Psoas muscle (tissue), 8 donors: ENCODE measurements around the gene FAM228A. TPM values are rescaled to one million over a fixed set of nuclear protein-coding genes. Genes with fewer than 3 reads are reported as not detected.

Source experiments
- ATAC-seq, 4 donors: fragments of 200-7000 bp; cut with Tn5 transposase; one replicate each; pipeline ENCODE4 v1.9.1; 2020; ENCODE audit warnings: moderate library complexity in 3 of 4, mild to moderate bottlenecking in 2 of 4
- DNase-seq, 2 donors: peaks; one replicate each; pipeline ENCODE4 v3.0.0-alpha.2; 2020
- H3K27ac ChIP-seq: fragments of 200-600 bp; one replicate; pipeline ENCODE4 v1.8.0; 2022
- H3K27me3 ChIP-seq, 3 donors: fragments of 200-600 bp in 1 of 3; one replicate each; pipeline versions ENCODE4 v1.6.1 to v1.8.0; 2013 to 2022; ENCODE audit warnings: low read length in 2 of 3, mild to moderate bottlenecking in 2 of 3, moderate library complexity in 1 of 3; ENCODE audit not compliant: insufficient read depth in 3 of 3
- H3K36me3 ChIP-seq, 2 donors: fragments of 200-600 bp in 1 of 2; one replicate each; pipeline versions ENCODE4 v1.6.1 to v1.8.0; 2013 to 2022; ENCODE audit warnings: low read depth in 1 of 2, mild to moderate bottlenecking in 1 of 2, moderate library complexity in 1 of 2; ENCODE audit not compliant: insufficient read depth in 1 of 2
- H3K4me1 ChIP-seq: fragments of 200-600 bp; one replicate; pipeline ENCODE4 v1.8.0; 2022
- H3K4me3 ChIP-seq: fragments of 200-600 bp; one replicate; pipeline ENCODE4 v1.8.0; 2022; ENCODE audit warnings: mild to moderate bottlenecking
- H3K9me3 ChIP-seq: fragments of 200-600 bp; one replicate; pipeline ENCODE4 v1.8.0; 2022
- CTCF ChIP-seq: fragments of 200-600 bp; IDR thresholded peaks from one replicate; pipeline ENCODE4 v1.8.0; 2022; ENCODE audit warnings: antibody characterized with exemption
- WGBS, 3 donors: extraction: QIAGEN DNeasy Blood & Tissue Kit; methylation state at CpG; one replicate each; pipeline versions ENCODE4 v1.1.6 to v1.1.7; 2013; 5-methylcytosine and 5-hydroxymethylcytosine counted together
- intact Hi-C, 2 donors: fragments of 100-400 bp; cut with DNase I; formaldehyde crosslinking; loops; one replicate each; pipeline versions ENCODE4 v1.11.0 to v1.14.2; 2022
- polyA plus RNA-seq, 3 donors: library from polyadenylated mRNA; stranded (reverse); fragments of 200-250 nt; gene quantifications; one replicate each; pipeline ENCODE4 v1.2.3, GENCODE V29; 2013
- total RNA-seq, 4 donors: library from RNA; stranded (reverse); fragmentation: NEBNext Ultra II Directional in 2 of 4; extraction: Animal tissue kit (Norgen Biotek cat#: 25700) in 2 of 4; gene quantifications; one replicate each; pipeline versions ENCODE4 v1.2.1 to v1.2.4, GENCODE V29; 2021 to 2023
- donor health status: healthy with polysubstance abuse.
- donor health status: DM: no; HTN: no; CAD: no; lungs with moderate emphysema.
- donor health status: Bipolar disorder and iron deficiency.
- donor health status: healthy.
- donor health status: DM: yes; HTN: yes; CAD: no.
- donor health status: DM: no; HTN: no; CAD: no.
- donor health status: DM: no; HTN: no; CAD: no.
- donor health status: DM: yes; HTN: yes; CAD: no.

FAM228A gene
- total and polyA plus RNA-seq, 7 donors, result 0.04 to 0.69 (median 0.37) TPM; not detected in 1

GRCh38 chr2:24199968-24200590 lies 25.2 kb downstream of the FAM228A start:
- peaks cover 0 to 36% of the 10 kb centered on the region in 2 donors for H3K36me3 ChIP-seq
- ATAC-seq (no peak), DNase-seq (no peak)
- no peak overlapping the region for H3K27ac ChIP-seq
- H3K4me3 ChIP-seq, result no peak overlapping the region
- H3K27me3 ChIP-seq, result no peaks in the 10 kb centered on the region
- intact Hi-C loops, result no loop called here
- no peaks in the 10 kb centered on the region for H3K9me3 ChIP-seq
- TF ChIP-seq CTCF, result no peak
- no peaks in the 10 kb centered on the region for H3K4me1 ChIP-seq
- WGBS, 3 donors, result 86 to 87% (median 86%) methylated on average over 12 of the region's 12 CpGs

- DNase-seq, result no peak
- Histone ChIP-seq H3K4me1 (no peaks in the 10 kb centered on the region), H3K36me3 (peaks cover 0 to 43% of the 10 kb centered on the region in 2 donors), H3K27ac (no peak overlapping the region), H3K4me3 (no peak overlapping the region), H3K27me3 (no peaks in the 10 kb centered on the region), H3K9me3 (no peaks in the 10 kb centered on the region)
- no peak for ATAC-seq
- intact Hi-C loops, result no loop called here
- WGBS, 3 donors, result 97 to 100% (median 98%) methylated on average over 3 of the region's 3 CpGs
- TF ChIP-seq CTCF, result no peak
Observed at GRCh38 chr2:24200799-24201198, 25.9 kb downstream of the FAM228A start.

GRCh38 chr2:24203029-24203786 lies 28.4 kb downstream of the FAM228A start:
- Histone ChIP-seq H3K27me3 (no peaks in the 10 kb centered on the region), H3K4me3 (no peak overlapping the region), H3K27ac (no peak overlapping the region), H3K9me3 (no peaks in the 10 kb centered on the region), H3K4me1 (no peaks in the 10 kb centered on the region), H3K36me3 (peaks cover 0 to 64% of the 10 kb centered on the region in 2 donors)
- WGBS, 3 donors, result 59 to 71% (median 60%) methylated on average over 19 of the region's 19 CpGs
- TF ChIP-seq CTCF, result no peak
- intact Hi-C loops, result no loop called here
- ATAC-seq, result no peak
- DNase-seq, result no peak

- Histone ChIP-seq H3K27me3 (no peaks in the 10 kb centered on the region), H3K4me3 (no peak overlapping the region), H3K4me1 (no peaks in the 10 kb centered on the region), H3K36me3 (peaks cover 0 to 70% of the 10 kb centered on the region in 2 donors), H3K27ac (no peak overlapping the region), H3K9me3 (no peaks in the 10 kb centered on the region)
- no peak for TF ChIP-seq CTCF
- 72 to 84% (median 75%) methylated on average over 5 of the region's 5 CpGs for WGBS, 3 donors
- intact Hi-C loops, result no loop called here
- DNase-seq (no peak), ATAC-seq (no peak)
Observed at GRCh38 chr2:24203787-24204150, 28.9 kb downstream of the FAM228A start.
